Stimulated activated CD8-positive, alpha-beta memory T cell treated with anti-CD3 and anti-CD28 coated beads, Interleukin-4, amount 100 ng/mL, for 48 hours (primary cell): ENCODE results near the gene THAP11.
A peak's percentile ranks its signal among the peaks of the same experiment; 100 is the strongest.
"Not testable (repeated sequence)": the region's sequence is repeated elsewhere in the genome, so short reads cannot be mapped to it uniquely, and the experiment has no call there.

Experiments used
- DNase-seq: peaks from one replicate; pipeline ENCODE4 v3.0.0-alpha.2; 2020

THAP11 gene

DNA sequence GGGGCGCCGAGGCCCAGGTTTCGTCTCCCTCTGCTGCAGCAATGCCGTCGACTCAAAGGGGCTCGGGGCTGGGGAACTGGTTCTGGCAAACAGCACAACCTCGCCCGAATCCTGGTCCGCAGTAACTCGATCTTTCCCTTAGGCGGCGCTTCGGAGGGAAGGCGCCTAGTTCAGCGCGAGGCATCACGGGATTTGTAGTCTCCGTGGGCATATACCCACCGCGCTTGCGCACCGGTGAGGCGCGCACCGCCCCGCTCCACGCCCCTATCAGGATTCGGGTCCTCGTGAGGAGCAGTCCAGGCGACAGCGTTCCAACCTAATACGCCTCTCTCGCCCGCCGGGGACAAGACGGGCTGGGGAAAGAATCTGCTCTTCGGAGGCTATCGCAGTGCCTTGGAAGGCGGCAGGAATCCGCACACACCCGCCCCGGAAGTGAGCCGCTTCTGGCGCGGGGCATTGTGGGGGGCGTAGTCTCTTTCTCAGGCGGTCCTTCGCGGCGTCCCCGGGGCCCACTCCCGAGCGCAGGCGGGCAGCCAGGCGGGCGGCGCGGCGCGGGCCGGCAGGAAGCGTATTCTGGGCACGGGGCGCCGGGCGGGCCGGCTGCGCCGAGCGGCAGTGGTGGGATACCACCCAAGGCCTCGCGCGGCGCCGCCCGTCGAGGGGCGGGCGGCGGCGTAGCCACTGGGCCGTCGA lies at the start of gene THAP11:
THAP11 (plus strand) TSS at position 505 of the 693 bp plus-strand sequence. CDS start 235 bp downstream, outside the sequence.
- DNase-seq, result peak; percentile 95

DNA sequence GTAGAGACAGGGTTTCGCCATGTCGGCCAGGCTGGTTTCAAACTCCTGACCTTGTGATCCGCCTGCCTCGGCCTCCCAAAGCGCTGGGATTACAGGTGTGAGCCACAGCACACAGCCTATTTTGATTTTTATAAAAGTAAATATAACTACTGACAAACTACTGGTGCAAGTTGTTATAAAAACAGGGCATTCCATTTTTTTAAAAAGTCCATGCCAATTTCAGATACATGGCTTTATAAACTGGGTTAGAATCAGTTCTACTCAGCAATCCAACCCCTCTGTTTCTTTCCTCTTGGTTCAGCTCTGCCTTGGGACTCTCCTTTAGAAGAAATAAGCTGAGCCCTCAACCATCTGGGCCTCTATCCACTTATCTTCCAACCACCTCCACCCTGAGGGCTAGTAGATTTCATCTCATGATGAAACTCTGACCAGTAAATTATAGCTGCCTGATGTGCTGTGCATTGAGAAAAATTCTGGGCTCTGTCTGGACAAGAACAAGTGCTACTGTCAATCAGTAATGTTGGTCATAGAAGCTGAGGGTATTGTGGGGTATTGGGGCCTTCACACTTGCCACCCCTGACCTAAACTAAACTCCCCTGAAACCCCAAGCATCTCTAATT lies 45.9 kb upstream of the THAP11 start:
- no peak for DNase-seq

DNA sequence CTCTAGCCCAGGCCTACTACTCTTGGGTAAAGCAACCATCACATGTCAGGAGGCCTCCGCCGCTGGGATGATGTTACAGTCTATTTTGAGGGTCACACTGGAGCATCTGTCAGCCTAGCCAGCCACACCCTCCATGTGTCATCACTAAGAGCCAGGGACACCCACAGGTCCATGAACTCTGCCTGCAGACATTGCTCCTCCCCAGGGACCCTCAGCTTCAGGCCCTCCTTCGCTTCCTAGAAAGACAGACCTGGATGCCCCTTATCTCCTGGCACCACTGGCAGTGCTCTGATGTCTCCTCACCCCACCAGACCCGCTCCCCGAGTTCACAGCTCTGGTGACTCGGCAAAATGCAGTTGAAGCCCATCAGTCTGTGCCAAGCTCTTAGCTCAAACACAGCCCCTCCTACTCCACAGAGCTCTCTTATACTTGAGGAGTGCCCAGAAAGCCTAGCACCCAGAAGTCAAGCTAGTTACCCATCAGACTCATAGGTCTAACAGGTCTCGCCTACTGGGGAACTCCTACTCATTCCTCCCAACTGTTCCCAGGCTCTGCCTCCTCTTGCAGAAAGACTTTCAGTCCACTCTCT lies 41.7 kb upstream of the THAP11 start:
- no peak for DNase-seq

DNA sequence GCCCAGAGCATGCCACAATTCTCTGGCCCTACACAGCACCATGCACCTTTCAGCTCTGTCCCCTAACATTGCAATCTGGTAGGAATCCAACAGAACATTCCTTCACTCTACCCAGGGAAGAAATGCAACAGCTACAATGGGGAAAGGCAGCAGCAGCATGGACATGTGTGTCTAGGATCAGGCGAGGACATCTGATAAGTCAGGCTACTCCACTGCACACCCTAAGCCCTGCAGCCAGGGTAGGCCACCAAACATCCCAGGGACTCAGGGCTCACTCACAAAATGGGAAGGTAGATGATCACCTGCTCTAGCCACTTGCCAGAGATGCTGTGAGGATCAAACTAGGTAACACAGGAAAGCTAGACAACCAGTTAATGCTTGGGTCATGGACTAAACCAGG lies 40.9 kb upstream of the THAP11 start:
- no peak for DNase-seq

DNA sequence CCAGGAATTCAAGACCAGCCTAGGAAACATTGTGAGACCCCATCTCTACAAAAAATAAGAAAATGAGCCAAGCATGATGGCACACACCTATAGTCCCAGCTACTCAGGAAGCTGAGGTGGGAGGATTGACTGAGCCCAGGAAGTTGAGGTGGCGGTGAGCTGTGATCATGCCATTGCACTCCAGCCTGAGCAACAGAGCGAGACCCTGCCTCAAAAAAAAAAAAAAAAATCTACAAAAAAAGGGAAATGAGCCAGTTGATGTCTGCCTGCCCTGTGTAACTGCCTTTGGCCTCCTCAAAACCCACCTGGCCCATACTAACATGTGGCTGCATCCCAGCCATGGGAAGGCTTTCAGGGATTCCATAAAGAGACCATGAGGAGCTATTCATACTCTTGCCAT lies 40.2 kb upstream of the THAP11 start:
- no peak for DNase-seq

DNA sequence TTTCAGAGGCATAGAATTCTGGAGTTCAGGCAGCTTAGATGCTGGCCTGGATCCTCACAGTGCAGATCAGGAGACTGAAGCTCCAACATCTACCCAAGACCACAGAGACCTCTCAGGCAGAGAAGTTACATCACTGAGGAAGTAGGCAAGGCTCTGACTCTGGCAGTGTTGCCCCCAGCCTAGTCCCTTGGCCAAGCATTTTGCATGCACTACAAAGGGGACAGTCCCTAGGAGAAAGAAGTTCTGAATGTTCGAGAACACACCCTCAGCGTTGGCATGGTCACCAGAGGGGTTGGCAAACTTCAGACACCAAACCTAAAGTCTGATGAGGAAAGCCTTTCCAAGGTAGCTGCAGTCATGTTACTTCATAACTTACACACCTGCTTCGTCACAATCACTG lies 38.2 kb upstream of the THAP11 start:
- no peak for DNase-seq

DNA sequence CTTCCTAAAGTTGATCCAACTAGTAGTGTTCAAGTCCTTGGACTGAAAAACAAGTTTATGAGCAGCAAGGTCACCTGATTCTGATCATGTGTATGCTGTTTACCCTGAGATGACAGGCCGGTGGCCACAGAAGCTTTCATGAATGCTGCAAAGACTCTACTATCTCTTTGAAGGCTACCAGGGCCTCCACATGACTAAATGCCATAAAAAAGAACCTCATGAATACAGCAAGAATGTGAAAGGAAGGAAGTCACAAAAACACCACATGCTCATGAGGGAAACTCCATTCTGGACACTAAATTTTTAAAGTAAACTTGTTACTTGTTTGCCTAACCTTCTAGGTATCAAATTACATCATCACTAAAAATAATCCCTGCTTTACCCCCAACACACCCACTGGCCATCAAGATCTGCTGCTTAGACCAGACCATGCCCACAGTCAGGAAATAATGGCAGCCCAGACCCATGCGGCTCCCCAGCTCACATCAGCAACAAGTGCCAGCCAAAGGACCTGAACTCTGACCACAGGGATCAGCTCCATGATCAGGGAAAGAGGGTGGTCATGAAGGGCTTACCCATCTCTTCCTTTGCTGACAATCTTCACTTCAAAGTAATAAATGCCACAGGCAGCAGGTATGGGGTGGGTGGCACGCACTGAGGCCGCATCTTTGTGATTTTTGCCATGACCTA lies 37.1 kb upstream of the THAP11 start:
- DNase-seq, result no peak

DNA sequence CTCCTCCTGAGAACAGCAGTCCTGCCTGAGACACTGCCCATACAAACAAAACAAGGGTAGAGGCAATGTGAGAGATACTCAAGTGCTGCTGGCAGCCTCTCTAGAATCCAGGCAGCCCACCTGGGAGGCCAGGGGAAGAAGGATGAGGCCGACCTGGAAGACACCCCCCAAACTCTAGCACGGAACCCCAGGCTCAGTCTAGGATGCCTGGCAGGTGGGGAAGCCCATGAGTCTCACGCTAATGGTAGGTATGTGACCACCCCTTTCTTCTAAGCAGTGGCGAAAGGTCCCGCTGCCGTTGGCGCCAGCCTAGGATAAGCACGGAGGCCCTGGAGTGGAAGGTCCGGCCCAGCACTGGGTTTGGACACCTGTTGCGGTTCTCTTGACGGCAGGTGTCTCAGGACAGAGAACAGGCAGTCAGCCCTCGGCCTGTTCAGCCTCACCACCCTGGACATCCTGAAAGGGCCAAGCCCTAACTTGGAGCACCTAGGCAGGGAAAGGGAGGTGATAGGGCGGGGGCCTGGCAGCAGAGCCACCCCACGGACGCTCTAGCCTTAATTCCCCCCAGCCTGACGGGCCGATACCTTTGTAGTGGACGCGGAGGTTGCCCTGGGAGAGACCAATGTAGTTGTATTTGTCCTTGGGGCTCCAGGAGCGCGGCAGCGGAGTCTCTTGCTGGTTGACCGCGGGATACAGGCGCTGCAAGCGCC lies 36.2 kb upstream of the THAP11 start:
- peak; percentile 34 for DNase-seq

DNA sequence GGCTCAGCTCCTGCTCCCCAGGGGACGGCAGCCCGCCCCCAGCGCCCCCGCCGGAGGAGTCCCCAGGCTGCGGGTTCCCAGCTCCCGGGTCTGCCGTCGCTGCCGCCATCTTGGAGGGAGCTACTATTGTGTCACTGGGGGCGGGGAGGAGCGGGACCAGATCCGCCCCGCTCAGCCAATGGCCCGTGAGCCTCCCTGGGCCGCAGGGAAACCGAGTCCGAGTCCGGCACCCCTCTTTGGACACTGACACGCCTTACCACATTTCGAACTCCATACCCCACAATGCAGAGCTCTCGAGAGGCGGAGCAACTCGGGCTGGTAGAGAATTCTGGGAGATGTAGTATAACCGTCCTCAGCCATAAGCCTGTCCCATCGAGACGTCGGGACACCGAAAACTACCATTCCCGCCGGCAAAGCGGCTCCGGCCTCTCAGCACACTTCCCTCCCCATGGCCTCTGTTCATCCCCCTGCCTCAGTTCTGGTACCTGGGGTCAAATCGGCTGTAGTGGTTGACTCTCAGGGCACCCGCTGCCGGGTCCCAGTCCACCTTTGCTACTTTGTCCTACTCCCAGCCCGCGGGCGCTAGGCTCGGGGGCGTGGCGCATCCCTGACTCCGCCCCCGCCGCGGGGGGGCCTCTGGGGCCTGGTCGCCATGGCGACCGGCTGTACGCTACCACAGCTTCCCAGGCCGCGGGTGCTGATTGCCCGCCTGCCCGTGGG lies 35.5 kb upstream of the THAP11 start, which contains the start of the genes RANBP10 and TSNAXIP1:
RANBP10 (minus strand) TSS at position 133 of the 720 bp plus-strand sequence; CDS start at position 109, 24 bp downstream.
TSNAXIP1 (plus strand) TSS at position 462 of the 720 bp plus-strand sequence. CDS start 261 bp downstream, outside the sequence.
- DNase-seq, result peak; percentile 95

DNA sequence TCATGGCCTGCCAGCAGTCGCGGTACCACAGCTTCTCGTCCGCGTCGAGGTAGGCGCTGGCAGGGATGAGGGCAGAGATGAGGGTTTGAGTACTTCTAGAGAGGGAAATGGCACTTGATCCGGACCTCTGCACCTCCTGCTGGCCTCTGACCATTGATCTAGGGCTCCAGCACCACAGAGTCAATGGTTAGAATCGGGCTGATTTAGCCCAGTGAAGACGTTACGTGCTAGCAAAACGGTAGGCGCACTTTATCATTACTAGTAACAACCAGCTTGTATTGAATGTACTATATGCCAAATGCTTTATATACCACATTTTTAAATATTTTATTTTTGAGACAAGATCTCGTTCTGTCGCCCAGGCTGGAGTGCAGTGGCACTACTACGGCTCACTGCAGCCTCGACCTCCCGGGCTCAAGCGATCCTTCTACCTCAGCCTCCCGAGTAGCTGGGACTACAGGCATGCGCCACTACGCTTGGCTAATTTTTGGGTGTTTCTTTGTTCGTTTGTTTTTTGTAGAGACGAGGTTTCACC lies 34.9 kb upstream of the THAP11 start:
- DNase-seq, result no peak

DNA sequence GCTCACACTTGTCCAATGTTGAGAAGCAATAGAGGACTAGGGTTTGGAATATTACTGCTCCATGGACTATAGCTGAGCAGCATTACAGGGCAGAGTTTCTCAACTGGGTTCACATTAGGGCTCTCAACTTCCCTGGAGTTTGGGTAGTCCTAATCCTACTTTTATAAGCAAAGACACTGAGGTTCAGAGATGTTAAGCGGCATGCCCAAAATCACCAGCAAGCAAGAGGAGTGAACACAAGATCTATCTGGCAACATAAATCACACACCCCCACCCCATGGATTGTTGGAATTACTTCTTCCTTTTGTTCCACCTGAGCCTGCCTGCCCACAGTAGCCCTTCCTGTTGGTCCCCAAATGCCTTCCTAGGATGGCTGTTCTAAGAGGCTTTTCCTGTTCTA lies 30.2 kb upstream of the THAP11 start:
- DNase-seq, result no peak

DNA sequence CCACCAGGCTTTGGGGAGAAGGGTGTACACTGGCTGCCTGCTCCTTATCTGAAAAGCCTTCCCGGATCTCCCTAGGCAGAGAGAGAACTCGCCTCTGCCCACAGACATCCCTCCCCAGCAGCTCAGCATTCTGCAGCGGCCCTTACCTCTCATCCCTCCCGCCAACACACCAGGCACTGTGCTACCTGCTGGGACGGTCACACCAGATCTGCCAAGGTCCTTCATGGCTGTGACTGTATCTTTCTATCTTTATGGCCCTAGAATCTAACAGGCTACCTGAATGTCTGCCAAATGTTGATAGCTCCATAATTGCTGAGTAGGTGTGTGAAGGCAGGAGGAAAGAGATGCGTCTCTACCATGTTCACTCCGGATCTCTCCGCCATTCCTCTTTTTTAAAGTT lies 27.6 kb upstream of the THAP11 start:
- DNase-seq, result no peak

DNA sequence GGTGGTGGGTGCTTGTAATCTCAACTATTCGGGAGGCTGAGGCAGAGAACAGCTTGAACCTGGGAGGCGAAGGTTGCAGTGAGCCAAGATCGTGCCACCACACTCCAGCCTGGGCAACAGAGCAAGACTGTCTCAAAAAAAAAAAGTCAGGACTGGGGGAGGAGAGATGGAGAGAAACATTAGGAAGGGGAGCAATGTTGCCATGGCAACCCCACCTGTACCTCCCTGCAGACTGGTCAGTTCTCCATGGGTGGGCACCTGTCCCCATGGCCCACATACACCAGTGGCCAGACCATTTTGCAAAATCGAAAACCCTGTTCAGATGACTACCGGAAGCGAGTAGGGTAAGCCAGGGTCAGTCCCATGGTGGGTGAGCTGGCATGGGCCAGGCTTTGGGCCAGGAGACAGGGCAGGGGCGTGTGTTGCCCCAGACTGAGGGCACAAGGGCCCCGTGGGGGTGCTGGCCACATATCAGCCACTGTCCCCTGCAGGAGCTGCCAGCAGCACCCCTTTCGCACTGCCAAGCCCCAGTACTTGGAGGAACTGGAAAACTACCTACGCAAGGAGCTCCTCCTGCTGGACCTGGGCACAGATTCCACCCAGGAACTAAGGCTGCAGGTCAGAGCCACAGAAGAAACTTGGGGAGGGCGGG lies 21.4 kb upstream of the THAP11 start:
- DNase-seq, result no peak

DNA sequence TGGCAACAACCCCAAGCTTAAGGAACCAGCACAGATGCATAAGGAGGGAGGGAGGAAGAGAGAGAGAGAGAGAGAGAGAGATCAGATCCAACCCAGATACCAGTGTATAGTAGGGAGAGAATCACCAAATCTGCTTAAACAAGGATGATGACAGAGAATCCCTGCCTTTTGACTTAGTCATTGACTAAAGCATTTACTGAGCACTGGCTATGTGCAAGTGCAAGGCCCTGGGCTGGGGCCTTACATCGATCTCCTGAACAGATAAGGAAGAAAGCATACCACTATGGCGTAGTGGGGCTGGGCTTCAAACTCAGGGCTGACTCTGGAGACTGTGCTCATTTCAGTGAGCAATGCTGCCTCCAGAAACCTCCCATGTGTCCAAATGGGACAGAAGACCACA lies 19.6 kb upstream of the THAP11 start:
- no peak for DNase-seq

DNA sequence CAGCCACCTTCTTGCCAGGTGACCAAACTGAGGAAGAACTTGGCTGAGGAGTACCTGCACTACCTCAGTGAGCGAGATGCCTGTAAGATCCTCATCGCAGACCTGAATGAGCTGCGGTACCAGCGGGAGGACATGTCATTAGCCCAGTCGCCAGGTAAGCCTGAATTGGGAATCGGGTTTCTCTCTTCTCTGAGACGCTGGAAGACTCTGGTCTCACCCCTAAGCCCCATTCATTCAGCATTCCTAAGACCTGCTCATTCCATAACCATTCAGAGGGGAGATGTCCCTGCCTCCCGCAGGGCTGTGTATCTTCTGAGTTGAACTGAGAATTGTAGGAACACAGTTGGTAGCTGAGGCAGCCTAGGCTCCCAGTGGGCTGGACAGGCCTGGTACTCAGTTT lies 17.0 kb upstream of the THAP11 start:
- DNase-seq, result no peak

DNA sequence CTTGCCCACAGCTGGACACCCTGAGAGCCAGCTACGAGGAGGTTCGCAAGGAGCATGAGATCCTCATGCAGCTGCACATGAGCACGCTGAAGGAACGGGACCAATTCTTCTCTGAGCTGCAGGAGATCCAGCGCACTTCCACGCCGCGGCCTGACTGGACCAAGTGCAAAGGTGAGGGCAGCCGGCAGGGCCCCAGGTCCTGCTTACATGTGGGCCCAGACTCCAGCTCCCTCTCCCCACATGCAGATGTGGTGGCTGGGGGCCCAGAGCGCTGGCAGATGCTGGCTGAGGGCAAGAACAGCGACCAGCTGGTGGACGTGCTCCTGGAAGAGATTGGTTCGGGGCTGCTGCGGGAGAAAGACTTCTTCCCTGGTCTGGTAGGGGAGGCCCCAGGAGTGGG lies 16.2 kb upstream of the THAP11 start:
- DNase-seq, result no peak

DNA sequence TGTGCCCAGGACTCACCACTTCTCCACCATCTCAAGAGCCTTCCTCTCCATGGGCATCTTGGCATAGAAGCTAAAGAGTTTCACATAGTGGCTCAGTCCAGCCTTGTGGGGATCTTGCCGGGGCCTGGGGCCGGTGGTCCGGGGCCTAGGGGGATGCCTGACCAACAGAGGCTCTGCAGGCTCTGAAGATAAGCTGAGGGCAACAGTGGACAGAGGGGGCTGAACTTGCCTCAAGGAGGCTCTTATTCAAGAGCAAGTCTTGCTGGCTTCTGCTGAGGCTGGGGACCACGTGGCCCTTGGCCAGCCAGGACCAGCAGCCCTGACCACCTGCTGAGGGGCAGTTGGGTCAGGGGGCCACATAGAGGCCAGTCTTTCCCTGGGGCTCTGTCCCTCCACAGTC lies 13.5 kb upstream of the THAP11 start:
- DNase-seq, result no peak

DNA sequence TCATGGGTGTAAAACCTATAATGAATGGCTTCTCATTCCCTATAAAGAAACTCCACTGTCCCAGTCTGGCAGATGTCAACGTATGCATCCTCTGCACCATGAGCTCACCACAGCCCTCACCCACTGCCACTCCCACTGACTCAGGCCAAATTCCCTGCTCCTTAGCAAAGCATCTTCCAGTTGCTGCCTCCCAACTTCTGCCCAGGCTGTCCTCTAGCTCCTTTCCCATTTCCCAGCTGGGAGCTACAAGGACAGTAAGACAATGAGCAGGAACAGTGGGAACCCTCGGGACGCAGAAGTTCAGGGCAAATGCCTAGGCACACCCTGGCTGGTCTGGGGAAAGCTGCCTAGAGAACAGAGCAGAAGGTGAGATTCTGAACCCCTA lies 9.1 kb upstream of the THAP11 start:
- no peak for DNase-seq

DNA sequence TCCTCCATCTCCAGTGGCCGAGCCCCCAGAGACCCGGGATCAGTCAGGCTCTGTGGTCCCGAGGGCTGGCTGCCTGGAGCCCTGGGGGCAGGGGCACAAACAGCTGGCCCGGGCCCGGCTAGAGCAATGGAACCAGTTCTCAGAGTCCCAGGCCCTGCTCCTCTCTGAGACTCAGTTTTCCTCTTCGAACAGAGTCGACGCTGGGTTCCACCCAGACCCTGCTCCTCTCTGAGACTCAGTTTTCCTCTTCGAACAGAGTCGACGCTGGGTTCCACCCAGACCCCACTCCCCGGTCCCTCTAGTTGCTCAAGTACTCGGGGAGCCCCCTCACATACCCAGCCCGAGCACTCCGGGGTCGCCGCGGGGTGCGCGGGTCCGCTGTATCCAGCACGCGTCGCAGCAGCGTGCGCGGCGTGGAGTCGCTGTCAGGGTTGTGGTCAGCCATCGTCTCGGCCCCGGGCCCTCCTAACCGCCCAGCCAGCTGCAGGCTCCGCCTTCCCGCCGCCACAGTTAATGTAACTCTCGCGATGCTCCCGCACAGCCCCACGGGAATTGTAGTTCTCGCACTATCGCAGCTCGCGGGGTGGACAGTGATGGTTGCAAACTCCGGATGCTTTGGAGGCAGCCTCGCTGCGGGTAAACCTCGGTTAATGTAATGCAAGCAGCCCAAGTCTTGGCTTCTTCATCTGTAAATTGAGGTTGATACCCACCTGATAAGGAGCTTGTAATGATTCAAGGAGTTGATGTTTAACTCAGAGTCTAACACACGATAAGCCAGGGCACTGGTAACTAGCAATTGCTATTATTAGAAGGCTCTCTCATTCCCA lies 8.5 kb upstream of the THAP11 start:
- peak; percentile 97 for DNase-seq

DNA sequence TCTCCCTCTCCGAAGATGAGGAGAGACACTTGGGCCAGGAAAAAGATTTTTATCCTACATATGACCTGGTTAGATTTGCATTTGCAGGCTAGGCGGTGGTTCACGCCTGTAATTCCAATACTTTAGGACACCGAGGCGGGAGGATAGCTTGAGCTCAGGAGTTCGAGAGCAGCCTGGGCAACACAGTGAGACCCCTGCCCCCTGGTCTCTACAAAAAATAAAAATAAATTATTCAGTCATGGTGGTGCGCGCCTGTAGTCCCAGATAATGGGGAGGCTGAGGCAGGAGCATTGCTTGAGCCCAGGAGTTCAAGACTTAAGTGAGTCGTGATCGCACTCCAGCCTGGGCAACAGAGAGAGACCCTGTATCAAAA lies 7.9 kb upstream of the THAP11 start:
- DNase-seq, result no peak

DNA sequence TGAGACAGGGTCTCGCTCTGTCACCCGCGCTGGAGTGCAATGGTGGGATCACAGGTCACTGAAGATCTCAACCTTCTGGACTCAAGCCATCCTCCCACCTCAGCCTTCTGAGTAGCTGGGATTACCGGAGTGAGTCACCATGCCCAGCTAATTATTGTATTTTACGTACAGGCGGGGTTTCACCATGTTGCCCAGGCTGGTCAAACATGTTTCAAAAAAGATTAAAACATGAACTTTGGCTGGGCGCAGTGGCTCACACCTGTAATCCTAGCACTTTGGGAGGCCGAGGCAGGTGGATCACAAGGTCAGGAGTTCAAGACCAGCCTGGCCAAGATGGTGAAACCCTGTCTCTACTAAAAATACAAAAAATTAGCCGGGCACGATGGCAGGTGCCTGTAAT lies 4.9 kb upstream of the THAP11 start:
- DNase-seq, result not testable (repeated sequence)
